Subcutaneous abdominal adipose tissue (tissue), 5 donors: Measurements from ENCODE around the gene TNFRSF14.
"Not testable (repeated sequence)": the region's sequence is repeated elsewhere in the genome, so short reads cannot be mapped to it uniquely, and the experiment has no call there.

Source experiments
- H3K27ac ChIP-seq: one replicate; pipeline ENCODE4 v1.7.0; 2013; ENCODE audit warnings: low read depth, mild to moderate bottlenecking, inconsistent platforms, low read length, moderate library complexity
- H3K27me3 ChIP-seq, 5 donors: one replicate each; pipeline ENCODE4 v1.7.0; 2013; ENCODE audit warnings: low read length in 5 of 5, inconsistent platforms in 1 of 5; ENCODE audit not compliant: control insufficient read depth in 5 of 5, insufficient read depth in 4 of 5
- H3K36me3 ChIP-seq, 5 donors: one replicate each; pipeline ENCODE4 v1.7.0; 2013; ENCODE audit warnings: low read length in 5 of 5; ENCODE audit not compliant: control insufficient read depth in 5 of 5, insufficient read depth in 5 of 5
- H3K4me1 ChIP-seq, 5 donors: one replicate each; pipeline ENCODE4 v1.7.0; 2013; ENCODE audit warnings: low read length in 5 of 5, mild to moderate bottlenecking in 3 of 5, moderate library complexity in 1 of 5; ENCODE audit not compliant: control insufficient read depth in 5 of 5, insufficient read depth in 5 of 5
- H3K4me3 ChIP-seq, 5 donors: one replicate each; pipeline ENCODE4 v1.7.0; 2013; ENCODE audit warnings: low read length in 5 of 5, low read depth in 1 of 5
- H3K9ac ChIP-seq, 5 donors: one replicate each; pipeline ENCODE4 v1.7.0; 2013; ENCODE audit warnings: low read length in 5 of 5, mild to moderate bottlenecking in 4 of 5, moderate library complexity in 3 of 5
- H3K9me3 ChIP-seq, 5 donors: one replicate each; pipeline ENCODE4 v1.7.0; 2013; ENCODE audit warnings: low read length in 5 of 5; ENCODE audit not compliant: control insufficient read depth in 5 of 5
- donor health status: healthy.
- donor health status: healthy.
- donor health status: healthy.
- donor health status: healthy.
- donor health status: healthy.

The TNFRSF14 gene

DNA sequence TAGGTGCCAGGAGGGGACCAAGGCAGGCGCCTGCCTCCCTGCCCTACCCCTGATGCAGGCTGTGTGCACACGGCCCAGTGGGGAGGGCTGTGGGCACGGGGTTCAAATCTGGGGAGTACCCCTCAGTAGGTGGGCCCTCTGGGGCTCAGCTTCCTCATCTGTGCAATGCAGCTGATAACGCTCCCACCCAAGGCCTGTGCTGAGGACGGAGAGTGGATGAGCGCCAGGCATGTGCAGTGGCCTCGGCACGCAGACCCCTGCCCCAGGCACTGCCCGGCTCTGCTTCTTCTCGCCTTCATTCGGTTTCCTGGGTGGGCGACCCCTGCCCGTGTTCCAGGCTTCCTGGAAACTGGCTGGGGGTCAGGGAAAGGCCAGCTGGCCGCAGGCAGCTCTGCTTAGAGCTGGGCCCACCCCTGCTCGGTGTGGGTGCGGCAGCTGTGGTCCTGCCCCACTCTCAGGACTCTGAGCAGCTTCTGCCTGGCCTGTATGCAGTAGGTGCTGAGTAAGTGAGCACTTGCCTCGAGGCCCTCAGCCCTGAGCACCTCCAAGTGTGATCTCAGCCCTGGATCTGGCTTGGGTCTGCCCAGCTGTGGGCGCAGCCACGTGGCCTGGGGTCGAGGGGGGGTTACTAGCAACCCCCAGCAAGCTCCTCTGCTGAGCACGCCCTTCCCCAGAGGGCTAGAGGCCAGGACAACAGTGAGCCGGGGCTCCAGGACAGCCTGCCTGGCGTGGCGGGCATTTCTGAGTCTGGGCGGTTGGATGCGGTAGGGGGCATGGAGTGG lies 11.9 kb upstream of the TNFRSF14 start:
- Histone ChIP-seq H3K4me3 (no peak overlapping the region), H3K9me3 (no peaks in the 10 kb centered on the region), H3K4me1 (peaks cover 3 to 64% (median 48%) of the 10 kb centered on the region in 5 donors), H3K27ac (no peak overlapping the region), H3K27me3 (peaks cover 5 to 29% (median 22%) of the 10 kb centered on the region in 5 donors), H3K9ac (no peak overlapping the region), H3K36me3 (no peaks in the 10 kb centered on the region)

DNA sequence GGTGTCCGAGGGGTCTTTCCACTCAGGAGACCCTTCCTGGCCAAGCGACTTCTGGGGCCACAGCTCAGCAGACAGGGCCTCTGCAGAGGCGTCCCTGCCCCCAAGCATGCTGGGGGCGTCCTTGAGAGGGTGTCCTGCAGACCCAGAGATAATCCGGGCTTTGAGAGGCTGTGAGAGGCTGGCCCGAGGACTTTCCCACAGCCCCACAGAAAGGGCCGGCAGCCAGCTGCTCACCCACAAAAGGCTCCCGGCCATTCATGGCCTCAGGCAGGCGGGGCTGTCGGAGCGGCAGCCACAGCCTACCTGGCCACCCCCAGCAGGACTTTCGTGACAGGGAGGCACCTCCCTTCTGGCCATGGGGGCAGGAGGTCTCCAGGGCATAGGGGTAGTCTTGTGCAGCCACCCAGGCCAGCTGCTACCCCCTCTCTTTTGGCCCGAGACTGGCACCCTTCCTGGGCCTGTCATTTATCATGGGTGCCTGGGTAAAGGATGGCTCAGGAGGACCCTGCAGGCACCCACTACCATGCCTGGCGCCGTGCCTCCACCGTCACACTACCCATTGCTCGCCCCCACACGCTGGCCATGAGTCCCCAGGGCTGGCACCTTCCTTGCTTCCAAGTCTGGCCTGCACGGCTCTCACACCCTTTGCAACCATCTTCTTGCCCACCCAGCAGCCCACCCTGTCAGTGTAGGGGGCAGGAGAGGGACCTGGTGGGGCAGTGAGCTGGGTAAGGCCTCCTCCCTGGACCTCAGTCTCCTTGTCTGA lies 11.1 kb upstream of the TNFRSF14 start:
- Histone ChIP-seq H3K9ac (no peak overlapping the region), H3K36me3 (no peaks in the 10 kb centered on the region), H3K4me3 (no peak overlapping the region), H3K27ac (no peak overlapping the region), H3K4me1 (peaks cover 3 to 71% (median 56%) of the 10 kb centered on the region in 5 donors), H3K27me3 (peaks cover 0 to 29% (median 21%) of the 10 kb centered on the region in 5 donors), H3K9me3 (no peaks in the 10 kb centered on the region)

DNA sequence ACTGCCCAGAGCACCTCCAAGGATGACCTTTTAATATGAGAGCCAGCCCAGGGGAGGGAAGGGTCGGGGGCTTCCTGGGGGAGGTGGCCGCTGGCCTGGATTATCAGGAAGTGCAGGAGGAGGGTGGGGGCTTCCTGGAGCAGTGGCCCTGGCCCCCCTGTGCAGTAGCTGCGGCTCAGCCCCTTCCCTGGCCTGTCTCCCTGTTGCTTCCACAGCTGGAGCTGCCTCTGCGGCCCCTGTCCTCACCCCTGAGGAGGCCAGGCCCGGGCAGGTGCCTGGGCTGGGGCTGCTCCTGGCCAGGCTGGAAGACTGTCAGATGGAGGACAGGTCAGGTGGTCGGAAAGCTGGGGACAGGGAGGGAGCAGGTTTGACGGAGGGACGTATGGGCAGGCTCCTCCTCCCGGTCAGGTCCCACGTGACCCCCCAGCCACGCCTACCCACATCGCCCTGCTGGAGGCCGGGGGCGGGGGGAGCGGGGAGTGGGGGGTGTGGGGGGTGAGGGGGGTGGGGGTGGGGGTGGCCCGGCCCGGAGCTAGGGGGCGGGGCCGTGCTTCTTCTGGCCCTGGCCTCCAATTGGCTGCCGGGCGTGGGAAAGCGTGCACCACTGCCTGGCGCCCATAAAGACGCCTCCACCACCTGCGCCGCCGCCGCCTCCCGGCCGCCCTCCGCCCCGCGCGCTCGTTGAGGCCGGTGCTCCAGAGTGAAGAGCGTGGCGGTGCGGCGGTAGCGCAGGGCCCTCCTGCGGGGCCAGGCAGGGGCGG lies 10.2 kb upstream of the TNFRSF14 start:
- Histone ChIP-seq H3K36me3 (no peaks in the 10 kb centered on the region), H3K9me3 (no peaks in the 10 kb centered on the region), H3K27me3 (peaks cover 0 to 25% (median 18%) of the 10 kb centered on the region in 5 donors), H3K27ac (peak overlapping the region; percentile 95), H3K4me1 (peaks cover 3 to 74% (median 60%) of the 10 kb centered on the region in 5 donors), H3K4me3 (peak overlapping the region in 3 of 5 donors; percentile 48 to 68 (median 59)), H3K9ac (peak overlapping the region in 3 of 5 donors; percentile 20 to 69 (median 56))

DNA sequence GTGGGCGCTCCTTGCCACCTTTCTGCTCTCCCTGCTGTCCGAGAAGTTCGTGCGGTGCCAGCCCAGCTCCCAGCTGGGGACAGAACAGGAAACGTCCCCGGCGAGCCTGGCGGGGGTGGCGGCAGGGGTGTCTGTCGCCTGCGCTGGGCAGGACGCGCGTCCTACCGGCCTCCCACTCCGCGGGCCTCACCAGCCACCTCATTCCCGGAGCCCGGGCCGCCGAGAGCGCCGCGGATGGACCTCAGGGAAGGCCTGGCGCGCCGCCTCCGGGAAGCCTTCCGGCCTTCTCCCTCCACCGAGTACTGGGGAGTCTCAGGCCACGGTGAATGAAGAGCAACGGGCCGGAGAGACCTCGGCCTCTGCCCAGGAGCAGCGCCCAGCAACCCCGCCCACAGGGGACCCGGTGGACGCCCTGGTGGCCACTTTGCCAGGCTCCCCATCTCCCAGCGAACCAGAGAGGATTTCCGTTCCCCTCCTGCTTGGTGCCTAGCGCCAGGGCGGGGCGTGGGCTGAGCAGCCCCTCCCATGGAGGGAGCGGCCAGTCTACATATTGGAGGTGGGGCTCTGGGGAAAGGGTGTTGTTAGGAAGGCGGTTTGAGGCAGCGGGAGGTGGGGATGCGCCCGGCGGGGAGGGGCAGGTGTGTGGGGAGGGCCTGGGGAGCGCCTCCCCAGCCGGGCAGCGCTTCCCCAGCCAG lies 9.5 kb upstream of the TNFRSF14 start:
- H3K36me3 ChIP-seq, result no peaks in the 10 kb centered on the region
- H3K4me3 ChIP-seq, result peak overlapping the region in 4 of 5 donors; percentile 39 to 68 (median 54)
- peak overlapping the region in 4 of 5 donors; percentile 20 to 69 (median 38) for H3K9ac ChIP-seq
- H3K9me3 ChIP-seq, result no peaks in the 10 kb centered on the region
- H3K4me1 ChIP-seq, result peaks cover 3 to 75% (median 60%) of the 10 kb centered on the region in 5 donors
- peak overlapping the region; percentile 95 for H3K27ac ChIP-seq
- peaks cover 0 to 23% (median 15%) of the 10 kb centered on the region in 5 donors for H3K27me3 ChIP-seq

DNA sequence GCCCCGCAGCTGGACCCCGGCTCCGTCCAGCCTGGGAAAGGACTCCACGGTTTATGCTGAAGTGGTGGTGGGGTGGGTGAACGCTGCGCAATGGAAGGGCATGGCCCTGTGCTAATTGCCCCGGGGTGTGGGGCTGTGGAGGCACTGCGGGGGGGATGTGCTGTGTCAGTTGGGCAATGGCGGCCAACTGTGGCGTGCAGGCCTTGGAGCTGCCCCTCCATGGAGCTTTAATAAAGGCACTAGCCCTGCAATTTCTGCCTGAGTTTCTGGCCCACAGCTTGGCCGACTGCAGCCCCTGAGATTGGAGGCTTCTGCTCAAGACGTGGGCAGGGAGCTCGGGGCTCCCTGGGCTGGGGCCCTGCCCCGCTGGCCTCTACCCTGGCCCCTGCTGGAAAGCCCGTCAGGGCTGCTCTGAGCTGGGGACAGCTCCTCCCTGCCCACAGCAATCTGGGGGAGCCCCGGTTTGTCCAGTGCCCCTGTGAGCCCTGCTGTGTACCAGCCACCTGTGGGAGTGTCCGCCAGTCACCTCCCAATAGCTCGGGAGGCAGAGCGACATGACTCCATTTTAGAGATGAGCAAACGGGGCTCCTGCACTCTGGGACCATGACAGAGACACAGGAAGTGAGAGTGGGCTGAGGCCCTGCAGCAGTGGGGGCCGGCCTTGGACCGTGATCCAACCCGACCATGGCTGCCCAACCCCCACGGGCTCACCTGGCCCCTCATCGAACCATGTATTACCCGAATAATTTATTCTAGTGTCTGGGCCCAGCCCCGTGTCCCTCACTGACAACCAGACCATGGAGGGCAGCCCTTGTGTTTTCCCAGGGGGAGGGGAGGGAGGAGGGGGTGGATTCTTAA lies 8.7 kb upstream of the TNFRSF14 start:
- H3K27ac ChIP-seq, result peak overlapping the region; percentile 95
- no peaks in the 10 kb centered on the region for H3K9me3 ChIP-seq
- peak overlapping the region in 3 of 5 donors; percentile 58 to 70 (median 60) for H3K9ac ChIP-seq
- H3K36me3 ChIP-seq, result no peaks in the 10 kb centered on the region
- peaks cover 0 to 18% (median 12%) of the 10 kb centered on the region in 5 donors for H3K27me3 ChIP-seq
- H3K4me1 ChIP-seq, result peaks cover 3 to 73% (median 60%) of the 10 kb centered on the region in 5 donors
- peak overlapping the region in 4 of 5 donors; percentile 25 to 68 (median 49) for H3K4me3 ChIP-seq

DNA sequence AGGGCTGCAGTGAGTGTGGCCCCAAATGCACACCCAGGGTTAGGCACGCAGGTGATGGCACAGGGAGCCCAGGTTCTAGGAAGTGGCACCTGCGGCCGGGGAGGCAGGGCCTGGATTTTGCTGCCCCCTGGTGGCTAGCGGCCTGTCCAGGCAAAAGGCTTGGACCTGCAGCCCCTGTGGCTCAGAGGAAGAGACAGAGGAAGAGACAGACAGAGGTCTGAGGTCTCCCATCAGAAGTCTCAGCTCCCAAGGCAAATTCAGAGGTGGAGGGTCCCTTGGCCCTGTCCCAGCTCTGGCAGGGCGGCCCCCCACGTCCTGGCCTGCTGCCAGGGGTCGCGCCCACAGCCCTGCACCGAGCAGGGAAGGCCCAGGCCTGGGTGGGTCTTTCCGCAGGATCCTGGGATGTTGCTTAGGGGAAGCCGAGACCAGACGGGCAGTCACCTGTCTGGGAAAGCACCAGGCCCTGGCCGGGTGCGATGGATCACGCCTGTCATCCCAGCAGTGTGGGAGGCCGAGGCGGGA lies 8.0 kb upstream of the TNFRSF14 start:
- Histone ChIP-seq H3K9ac (peak overlapping the region in 4 of 5 donors; percentile 40 to 70 (median 59)), H3K27me3 (peaks cover 0 to 16% (median 12%) of the 10 kb centered on the region in 5 donors), H3K4me3 (peak overlapping the region in 4 of 5 donors; percentile 57 to 68 (median 59)), H3K36me3 (no peaks in the 10 kb centered on the region), H3K27ac (peak overlapping the region; percentile 95), H3K4me1 (peaks cover 3 to 73% (median 60%) of the 10 kb centered on the region in 5 donors), H3K9me3 (no peaks in the 10 kb centered on the region)

DNA sequence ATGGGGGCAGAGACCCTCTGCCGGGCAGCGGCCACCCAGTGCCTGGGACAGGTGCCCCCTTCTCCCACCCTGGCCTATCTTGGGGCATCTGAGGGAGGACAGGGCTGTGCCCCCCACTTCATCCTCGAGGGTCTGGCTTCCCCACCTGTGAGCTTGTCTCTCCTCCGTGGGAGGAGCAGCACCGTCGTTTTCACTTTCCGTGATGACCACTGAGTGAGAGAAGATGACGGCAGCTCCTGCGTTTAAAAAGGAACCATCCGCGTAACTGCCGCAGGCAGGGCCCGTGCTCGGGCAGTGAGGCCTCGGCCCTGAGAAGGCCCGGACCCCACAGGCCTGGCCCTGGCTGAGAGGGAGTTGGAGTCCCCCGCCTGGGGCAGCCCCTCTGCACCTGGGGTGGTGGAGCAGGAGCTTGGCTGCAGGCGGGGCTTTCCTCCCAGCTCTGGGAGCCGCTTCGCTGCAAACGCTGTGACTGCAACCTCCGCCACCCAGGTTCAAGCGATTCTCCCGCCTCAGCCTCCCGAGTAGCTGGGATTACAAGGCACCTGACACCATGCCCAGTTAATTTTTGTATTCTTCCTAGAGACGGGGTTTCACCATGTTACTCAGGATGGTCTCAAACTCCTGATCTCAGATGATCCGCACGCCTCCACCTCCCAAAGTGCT lies 6.7 kb upstream of the TNFRSF14 start:
- not testable (repeated sequence) for H3K36me3 ChIP-seq, H3K27me3 ChIP-seq, H3K9me3 ChIP-seq
- Histone ChIP-seq H3K9ac (peak overlapping the region in 4 of 5 donors; percentile 63 to 81 (median 70)), H3K4me1 (peaks cover 3 to 66% (median 52%) of the 10 kb centered on the region in 5 donors), H3K4me3 (peak overlapping the region in 4 of 5 donors; percentile 47 to 68 (median 58)), H3K27ac (peak overlapping the region; percentile 95)

DNA sequence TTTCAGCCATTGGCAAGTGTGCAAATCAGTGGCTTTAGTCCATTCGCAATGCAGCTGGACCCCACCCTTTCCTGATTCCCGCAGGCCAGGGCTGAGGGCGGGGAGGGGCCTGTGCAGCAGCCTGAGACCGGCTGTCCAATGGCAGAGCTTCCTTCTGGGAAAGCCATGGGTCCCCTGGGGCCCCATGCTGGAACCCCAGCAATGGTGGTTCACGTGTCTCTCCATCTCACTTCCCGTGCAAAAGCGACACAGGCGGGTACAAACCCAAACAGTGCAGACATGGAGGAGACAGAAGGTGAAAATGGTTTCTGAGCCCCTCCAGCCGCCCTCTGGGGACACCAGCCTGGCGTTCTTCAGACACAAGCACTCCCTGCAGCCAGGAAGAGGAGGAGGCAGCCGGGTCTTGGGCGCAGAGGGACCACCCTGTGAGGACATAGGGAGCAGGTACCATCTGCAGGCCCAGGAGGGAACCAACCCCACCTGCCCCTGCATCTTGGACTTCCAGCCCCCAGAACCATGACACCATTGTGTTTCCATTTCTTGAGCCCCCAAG lies 5.8 kb upstream of the TNFRSF14 start:
- H3K9ac ChIP-seq, H3K9me3 ChIP-seq, H3K27me3 ChIP-seq, H3K36me3 ChIP-seq: not testable (repeated sequence)
- Histone ChIP-seq H3K4me3 (peak overlapping the region in 2 of 5 donors; percentile 50 to 54), H3K4me1 (peaks cover 2 to 66% (median 53%) of the 10 kb centered on the region in 5 donors), H3K27ac (peak overlapping the region; percentile 23)
